NCI-H146 treated with DMSO at 0.1 percent for 48 hours (cell line): ENCODE measurements around the gene RIN3.
"Not testable (repeated sequence)": the region's sequence is repeated elsewhere in the genome, so short reads cannot be mapped to it uniquely, and the experiment has no call there.

Experiments
- DNase-seq: peaks from one replicate; lab custom pipeline; 2025; ENCODE audit not compliant: unreplicated experiment; lab: John Stamatoyannopoulos, UW

The RIN3 gene

GRCh38 chr14:92706386-92706785 is 192.8 kb downstream of the RIN3 start:
- DNase-seq = no peak

GRCh38 chr14:92709340-92710000 is 195.9 kb downstream of the RIN3 start:
- no peak for DNase-seq

- no peak for DNase-seq
Measured at GRCh38 chr14:92710001-92710341, 196.4 kb downstream of the RIN3 start.

- no peak for DNase-seq
Measured at GRCh38 chr14:92711976-92712653, 198.5 kb downstream of the RIN3 start.

- DNase-seq = no peak
Measured at GRCh38 chr14:92712654-92713051, 199.1 kb downstream of the RIN3 start.

- not testable (repeated sequence) for DNase-seq
Measured at GRCh38 chr14:92714739-92715307, 201.2 kb downstream of the RIN3 start.

GRCh38 chr14:92716131-92716530 is 202.6 kb downstream of the RIN3 start:
- no peak for DNase-seq

GRCh38 chr14:92717571-92718042 is 204.0 kb downstream of the RIN3 start:
- no peak for DNase-seq

- DNase-seq = no peak
Measured at GRCh38 chr14:92718664-92719063, 205.1 kb downstream of the RIN3 start.

- no peak for DNase-seq
Measured at GRCh38 chr14:92719421-92719820, 205.8 kb downstream of the RIN3 start.

GRCh38 chr14:92719890-92720323 is 206.3 kb downstream of the RIN3 start:
- DNase-seq = no peak

- no peak for DNase-seq
Measured at GRCh38 chr14:92724516-92725340, 211.1 kb downstream of the RIN3 start.

- no peak for DNase-seq
Measured at GRCh38 chr14:92726135-92726932, 212.8 kb downstream of the RIN3 start.

GRCh38 chr14:92726933-92727262 is 213.3 kb downstream of the RIN3 start:
- DNase-seq = no peak

- DNase-seq = no peak
Measured at GRCh38 chr14:92728759-92729364, 215.3 kb downstream of the RIN3 start.

- DNase-seq = no peak
Measured at GRCh38 chr14:92729634-92730358, 216.2 kb downstream of the RIN3 start.

GRCh38 chr14:92731622-92732115 is 218.1 kb downstream of the RIN3 start:
- no peak for DNase-seq

- no peak for DNase-seq
Measured at GRCh38 chr14:92733007-92733406, 219.4 kb downstream of the RIN3 start.

GRCh38 chr14:92734618-92735017 is 221.0 kb downstream of the RIN3 start:
- no peak for DNase-seq

GRCh38 chr14:92735344-92735743 is 221.8 kb downstream of the RIN3 start:
- DNase-seq = no peak
